GM21381 (cell line): ENCODE results near the gene PIAS1.
"Not testable (repeated sequence)": the region's sequence is repeated elsewhere in the genome, so short reads cannot be mapped to it uniquely, and the experiment has no call there.

ENCODE experiments used
- ATAC-seq: cut with Tn5 transposase; IDR thresholded peaks from one replicate; pipeline ENCODE4 v1.9.1; 2021; ENCODE audit warnings: mild to moderate bottlenecking, moderate library complexity; ENCODE audit not compliant: unreplicated experiment

PIAS1 gene

GRCh38 chr15:68113751-68114150, 59.6 kb downstream of the PIAS1 start:
- no peak for ATAC-seq

GRCh38 chr15:68114356-68114755, 60.2 kb downstream of the PIAS1 start:
- ATAC-seq = no peak

- no peak for ATAC-seq
Observed at GRCh38 chr15:68114840-68115239, 60.7 kb downstream of the PIAS1 start.

- ATAC-seq = no peak
Observed at GRCh38 chr15:68124700-68125099, 70.6 kb downstream of the PIAS1 start.

GRCh38 chr15:68126396-68126795, 72.3 kb downstream of the PIAS1 start:
- ATAC-seq = no peak

- ATAC-seq = no peak
Observed at GRCh38 chr15:68129072-68129471, 75.0 kb downstream of the PIAS1 start.

GRCh38 chr15:68130851-68131250, 76.7 kb downstream of the PIAS1 start:
- no peak for ATAC-seq

GRCh38 chr15:68137096-68137495, 83.0 kb downstream of the PIAS1 start:
- ATAC-seq = no peak

GRCh38 chr15:68143129-68143528, 89.0 kb downstream of the PIAS1 start:
- no peak for ATAC-seq

- no peak for ATAC-seq
Observed at GRCh38 chr15:68143785-68144184, 89.7 kb downstream of the PIAS1 start.

GRCh38 chr15:68145706-68146105, 91.6 kb downstream of the PIAS1 start:
- ATAC-seq = no peak

- no peak for ATAC-seq
Observed at GRCh38 chr15:68148039-68148438, 93.9 kb downstream of the PIAS1 start.

- no peak for ATAC-seq
Observed at GRCh38 chr15:68149059-68149458, 94.9 kb downstream of the PIAS1 start.

- no peak for ATAC-seq
Observed at GRCh38 chr15:68150187-68150586, 96.1 kb downstream of the PIAS1 start.

GRCh38 chr15:68151277-68151676, 97.2 kb downstream of the PIAS1 start:
- ATAC-seq = no peak

- ATAC-seq = no peak
Observed at GRCh38 chr15:68152342-68152741, 98.2 kb downstream of the PIAS1 start.

GRCh38 chr15:68154923-68155559, 100.9 kb downstream of the PIAS1 start:
- ATAC-seq = no peak

- no peak for ATAC-seq
Observed at GRCh38 chr15:68157074-68157473, 103.0 kb downstream of the PIAS1 start.

GRCh38 chr15:68158046-68158628, 104.0 kb downstream of the PIAS1 start:
- no peak for ATAC-seq

- no peak for ATAC-seq
Observed at GRCh38 chr15:68163191-68163590, 109.1 kb downstream of the PIAS1 start.

- no peak for ATAC-seq
Observed at GRCh38 chr15:68166847-68167246, 112.7 kb downstream of the PIAS1 start.

GRCh38 chr15:68172037-68172436, 117.9 kb downstream of the PIAS1 start:
- not testable (repeated sequence) for ATAC-seq

- no peak for ATAC-seq
Observed at GRCh38 chr15:68173119-68173518, 119.0 kb downstream of the PIAS1 start.
